22Rv1 (cell line): ENCODE results near the gene FAM227B.

Source experiments
- CTCF ChIP-seq: fragments of 450-650 bp; IDR thresholded peaks from 2 replicates; pipeline ENCODE4 v1.5.1; 2017; ENCODE audit warnings: mild to moderate bottlenecking
- ZFX ChIP-seq: fragments of 450-650 bp; IDR thresholded peaks from 2 replicates; pipeline ENCODE4 v1.6.1; 2017; ENCODE audit warnings: antibody characterized with exemption, borderline replicate concordance

- TF ChIP-seq CTCF (no peak), ZFX (no peak)
These were observed 788 bp upstream of the FAM227B start for GRCh38 chr15:49621401-49621811.
